ENCODE measurements around the gene PLEKHH1. TPM values are rescaled to one million over a fixed set of nuclear protein-coding genes. Genes with fewer than 3 reads are reported as not detected.
A peak's percentile ranks its signal among the peaks of the same experiment; 100 is the strongest.

Gene PLEKHH1
- total and polyA plus RNA-seq, 7 donors, result 1.1 to 4.5 (median 2.5) TPM

DNA sequence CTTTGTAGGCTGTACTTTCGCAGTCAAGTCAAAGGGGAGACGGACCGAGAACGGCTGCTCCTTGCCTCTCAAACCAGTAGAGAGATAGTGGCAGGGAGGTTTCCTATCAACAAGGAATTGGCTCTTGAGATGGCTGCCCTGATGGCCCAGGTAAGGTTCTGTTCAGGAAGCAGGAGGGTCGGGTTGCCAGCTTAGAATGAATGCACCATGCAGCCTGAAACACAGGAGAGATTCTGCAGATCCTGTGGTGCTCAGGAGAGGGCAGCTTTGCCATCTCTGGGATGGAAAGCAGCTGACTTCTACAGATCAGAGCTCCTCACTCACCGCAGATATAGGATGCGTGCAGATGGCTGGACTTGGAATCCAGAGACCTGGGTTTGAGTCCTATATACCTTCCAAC, 49.0 kb downstream of the PLEKHH1 start:
- DNase-seq (no peak), ATAC-seq (no peak)
- Histone ChIP-seq H3K27me3 (ENCODE audit: insufficient read depth in 3 of 3, low read length in 2 of 3) (no peaks in the 10 kb centered on the region), H3K9me3 (no peaks in the 10 kb centered on the region), H3K36me3 (ENCODE audit: insufficient read depth in 1 of 2, low read depth in 1 of 2) (peaks cover under 1 to 37% of the 10 kb centered on the region in 2 donors), H3K27ac (no peak overlapping the region), H3K4me3 (no peak overlapping the region), H3K4me1 (no peaks in the 10 kb centered on the region)
- 82 to 90% (median 85%) methylated on average over 7 of the region's 7 CpGs for WGBS, 3 donors
- no peak for TF ChIP-seq CTCF (IDR thresholded peaks at IDR 0.05)
- intact Hi-C loops (cut with DNase I), result loop anchor here (2.0 to 5.0 kb wide), 3 partner anchors 85 to 123 kb away; partner anchors contain the start of gene RDH12 (in 1 of the 2)

GRCh38 chr14:67583711-67584644, 50.9 kb downstream of the PLEKHH1 start:
- 86 to 94% (median 87%) methylated on average over 6 of the region's 6 CpGs for WGBS, 3 donors
- peak; percentile 69 for TF ChIP-seq CTCF (IDR thresholded peaks at IDR 0.05)
- Histone ChIP-seq H3K36me3 (ENCODE audit: insufficient read depth in 1 of 2, low read depth in 1 of 2) (peaks cover 8 to 48% of the 10 kb centered on the region in 2 donors), H3K4me3 (no peak overlapping the region), H3K27me3 (ENCODE audit: insufficient read depth in 3 of 3, low read length in 2 of 3) (no peaks in the 10 kb centered on the region), H3K9me3 (no peaks in the 10 kb centered on the region), H3K4me1 (no peaks in the 10 kb centered on the region), H3K27ac (no peak overlapping the region)
- intact Hi-C loops (cut with DNase I), result loop anchor here (2.0 to 5.0 kb wide), 3 partner anchors 83 to 121 kb away; partner anchors contain the start of gene RDH12 (in 1 of the 2)
- ATAC-seq (peak; percentile 81 to 91 (median 83)), DNase-seq (no peak)

DNA sequence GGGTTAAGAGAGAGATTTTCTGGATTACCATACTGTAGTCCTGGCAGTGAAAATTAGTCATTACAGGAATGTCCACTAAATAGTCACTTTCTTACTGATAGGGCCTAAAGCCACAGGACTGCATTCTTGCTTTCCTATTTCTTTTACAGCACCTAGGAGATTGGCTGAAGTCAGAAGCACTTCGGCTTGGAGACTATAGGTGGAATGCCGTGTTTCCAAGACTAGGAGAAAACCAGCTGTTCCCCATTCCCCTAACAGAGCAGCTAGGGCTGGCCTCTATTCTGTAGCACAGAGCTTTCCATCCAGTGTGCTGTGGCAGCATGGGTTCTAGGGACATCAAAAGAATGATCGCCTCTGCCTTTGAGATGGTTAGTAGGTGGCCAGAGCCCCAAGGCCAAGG, 51.9 kb downstream of the PLEKHH1 start:
- Histone ChIP-seq H3K27ac (no peak overlapping the region), H3K4me3 (no peak overlapping the region), H3K9me3 (no peaks in the 10 kb centered on the region), H3K27me3 (ENCODE audit: insufficient read depth in 3 of 3, low read length in 2 of 3) (no peaks in the 10 kb centered on the region), H3K4me1 (no peaks in the 10 kb centered on the region), H3K36me3 (ENCODE audit: insufficient read depth in 1 of 2, low read depth in 1 of 2) (peaks cover 8 to 51% of the 10 kb centered on the region in 2 donors)
- DNase-seq (no peak), ATAC-seq (no peak)
- WGBS, 3 donors, result 83 to 89% (median 88%) methylated on average over 3 of the region's 3 CpGs
- intact Hi-C loops (cut with DNase I), result loop anchor here (5.0 kb wide), 2 partner anchors 82 to 117 kb away; partner anchors contain the start of gene RDH12 (in 1 of the 2)
- no peak for TF ChIP-seq CTCF (IDR thresholded peaks at IDR 0.05)

DNA sequence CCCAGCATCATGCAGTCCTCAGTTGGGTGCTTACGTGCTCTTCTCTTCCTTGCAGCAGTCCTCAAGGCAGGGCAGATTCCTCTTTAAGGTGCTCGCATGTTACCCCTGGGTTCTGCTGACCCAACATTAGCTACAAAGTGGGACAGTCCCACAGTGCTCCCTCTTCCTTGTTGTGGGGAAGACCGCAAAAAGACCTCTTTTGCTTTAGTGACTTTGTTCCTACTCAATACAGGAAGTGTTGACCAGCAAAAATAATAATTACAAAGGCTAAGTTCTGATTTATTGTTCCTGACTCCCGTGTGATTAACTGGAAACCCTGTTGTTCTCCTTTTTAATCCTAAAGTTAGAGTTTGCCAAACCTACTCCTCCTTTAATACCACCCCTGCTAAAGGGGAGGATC, 53.3 kb downstream of the PLEKHH1 start:
- DNase-seq (no peak), ATAC-seq (no peak)
- TF ChIP-seq CTCF (IDR thresholded peaks at IDR 0.05), result no peak
- H3K27me3 ChIP-seq (ENCODE audit: insufficient read depth in 3 of 3, low read length in 2 of 3), result no peaks in the 10 kb centered on the region
- H3K4me3 ChIP-seq, result no peak overlapping the region
- H3K9me3 ChIP-seq, result no peaks in the 10 kb centered on the region
- H3K36me3 ChIP-seq (ENCODE audit: insufficient read depth in 1 of 2, low read depth in 1 of 2), result peaks cover 8 to 62% of the 10 kb centered on the region in 2 donors
- no peaks in the 10 kb centered on the region for H3K4me1 ChIP-seq
- intact Hi-C loops (cut with DNase I), result no loop called here
- H3K27ac ChIP-seq, result no peak overlapping the region
- 73 to 80% (median 79%) methylated on average over 4 of the region's 4 CpGs for WGBS, 3 donors
